Renal cortex interstitium (tissue), 11 donors: ENCODE results near the gene ROPN1L. TPM values are rescaled to one million over a fixed set of nuclear protein-coding genes. Genes with fewer than 3 reads are reported as not detected.
"Not testable (repeated sequence)": the region's sequence is repeated elsewhere in the genome, so short reads cannot be mapped to it uniquely, and the experiment has no call there.

Experiments
- DNase-seq, 11 donors: peaks; one replicate each; pipeline ENCODE4 v3.0.0-alpha.2; 2013; ENCODE audit warnings: low read depth in 9 of 11, low spot score in 4 of 11; ENCODE audit errors: extremely low read depth in 1 of 11
- polyA plus RNA-seq, 3 donors: library from polyadenylated mRNA; unstranded; fragments of 120-200 nt; gene quantifications; one replicate each; pipeline ENCODE4 v1.2.1, GENCODE V29; 2013; ENCODE audit not compliant: insufficient read length in 3 of 3

Gene ROPN1L
- polyA plus RNA-seq, 3 donors = 0.37 to 1.6 (median 1.1) TPM

- no peak for DNase-seq
Measured at GRCh38 chr5:10489810-10490426, 48.2 kb downstream of the ROPN1L start.

DNA sequence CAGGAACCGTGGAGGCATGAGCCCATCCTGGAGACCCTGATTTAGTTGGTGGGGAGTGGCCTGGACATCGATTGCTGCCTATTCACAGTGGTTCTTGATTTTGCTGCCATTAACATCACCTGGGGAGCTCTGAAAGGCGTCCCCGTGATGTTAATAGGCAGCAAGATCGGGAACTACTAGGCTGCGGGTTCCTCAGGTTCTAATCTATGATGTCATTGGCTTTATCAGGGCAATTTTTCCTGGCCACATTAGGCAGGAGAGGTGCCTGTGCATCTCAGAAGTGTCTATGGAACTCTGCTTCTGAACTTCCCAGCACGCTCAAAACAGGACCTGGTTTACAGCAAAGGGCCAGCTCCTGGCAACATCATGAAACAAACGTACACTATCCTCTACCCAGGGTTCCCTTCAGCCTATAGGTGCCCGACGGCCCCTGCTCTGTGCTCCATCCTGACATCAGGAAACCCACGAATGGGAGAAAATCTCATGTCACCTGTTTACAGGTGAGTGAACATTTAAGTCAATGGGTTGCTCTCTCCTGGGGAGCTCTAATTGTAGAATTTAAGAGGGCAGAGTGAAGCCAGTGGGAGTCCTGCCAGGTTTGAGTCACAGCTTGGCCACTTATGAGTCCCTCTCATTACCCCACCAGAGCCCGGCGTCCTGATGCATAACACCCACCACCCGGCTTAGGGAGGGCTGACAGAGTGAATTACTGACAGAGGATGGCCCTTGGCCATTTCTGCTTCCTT is 49.4 kb downstream of the ROPN1L start:
- no peak for DNase-seq

DNA sequence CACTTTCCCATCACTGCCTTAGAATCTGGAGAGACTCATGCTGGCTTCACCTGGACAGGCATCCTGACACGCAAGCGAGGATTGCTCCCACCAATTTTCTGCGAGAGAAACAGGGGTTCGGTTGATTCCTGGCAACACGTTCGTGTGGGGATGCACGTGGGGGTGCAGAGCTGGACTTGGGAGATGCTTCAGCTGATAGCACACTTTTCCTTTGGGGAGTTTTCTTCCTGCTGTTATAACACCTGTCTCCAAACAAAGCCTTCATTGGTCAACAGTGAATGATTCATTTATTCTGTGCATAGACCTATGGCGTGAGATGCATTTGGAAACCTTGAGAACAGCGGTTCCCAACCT is 50.0 kb downstream of the ROPN1L start:
- no peak for DNase-seq

GRCh38 chr5:10493884-10494283 is 52.2 kb downstream of the ROPN1L start:
- no peak for DNase-seq

- not testable (repeated sequence) for DNase-seq
Measured at GRCh38 chr5:10494497-10494896, 52.8 kb downstream of the ROPN1L start.

- no peak for DNase-seq
Measured at GRCh38 chr5:10497554-10497953, 55.9 kb downstream of the ROPN1L start.

GRCh38 chr5:10498350-10498749 is 56.7 kb downstream of the ROPN1L start:
- no peak for DNase-seq

- DNase-seq = no peak
Measured at GRCh38 chr5:10499066-10499465, 57.4 kb downstream of the ROPN1L start.

- DNase-seq = no peak
Measured at GRCh38 chr5:10499776-10500175, 58.1 kb downstream of the ROPN1L start.

DNA sequence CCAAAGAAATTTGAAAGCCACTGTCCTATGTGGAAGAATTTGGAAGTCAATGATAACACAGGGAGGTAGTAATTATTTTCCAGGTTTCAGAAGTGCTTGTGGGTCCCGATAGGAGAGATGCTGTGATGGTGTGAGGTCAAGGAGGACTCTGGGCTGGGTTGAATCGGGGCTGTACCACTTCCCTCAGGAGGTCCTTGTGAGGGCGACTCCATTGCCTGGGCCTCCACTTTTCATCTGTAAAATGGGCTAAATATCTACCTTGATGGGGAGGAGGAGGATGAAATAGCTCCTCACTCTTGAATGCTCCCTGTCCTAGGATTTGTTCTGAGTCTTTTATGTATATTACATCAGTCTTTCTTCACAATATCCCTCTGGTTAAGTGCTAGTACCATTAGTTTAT is 59.0 kb downstream of the ROPN1L start:
- DNase-seq = no peak

DNA sequence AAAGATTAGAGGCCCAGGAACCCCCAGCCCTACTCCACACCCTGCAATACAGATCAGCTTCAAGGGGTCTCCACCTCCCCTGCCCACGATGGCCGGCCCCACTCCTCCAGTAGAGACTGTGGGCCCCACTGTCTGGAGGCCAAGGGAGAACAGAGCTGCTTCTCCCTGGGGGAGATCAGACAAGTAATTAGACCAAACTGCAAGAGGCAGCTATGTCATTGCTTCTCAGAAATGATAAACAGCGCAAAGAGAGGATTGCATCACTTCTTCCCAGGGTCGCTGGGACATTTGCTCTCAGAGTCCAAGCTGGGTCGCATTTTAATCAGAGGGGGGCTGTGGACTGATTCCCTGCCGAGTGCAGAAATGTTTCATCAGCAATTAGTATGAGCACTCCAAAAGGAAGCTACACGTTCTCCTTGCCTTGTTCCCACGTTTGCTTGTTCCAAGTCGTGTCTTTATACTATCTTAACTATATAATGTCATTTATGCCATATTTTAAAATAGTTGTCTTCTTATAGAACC is 59.9 kb downstream of the ROPN1L start:
- DNase-seq = no peak

DNA sequence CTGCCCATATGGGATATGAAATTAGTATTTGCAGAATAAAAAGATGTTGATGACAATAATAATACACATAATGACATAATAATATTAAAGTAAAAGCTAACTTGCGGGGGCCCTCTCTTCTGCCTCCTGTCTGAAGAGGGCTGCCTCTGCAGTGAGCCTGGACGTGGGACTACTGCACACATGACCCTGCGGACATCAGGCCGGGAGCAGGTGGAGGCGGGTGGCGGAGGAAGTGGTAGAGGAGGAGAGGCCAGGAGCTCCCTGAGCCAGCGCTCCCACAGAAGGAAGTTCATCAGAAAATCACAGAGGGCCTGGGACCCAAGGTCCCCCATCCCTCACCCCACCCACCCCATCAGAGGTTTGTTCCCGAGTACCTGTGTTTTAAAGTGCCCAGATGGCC is 60.5 kb downstream of the ROPN1L start:
- no peak for DNase-seq

DNA sequence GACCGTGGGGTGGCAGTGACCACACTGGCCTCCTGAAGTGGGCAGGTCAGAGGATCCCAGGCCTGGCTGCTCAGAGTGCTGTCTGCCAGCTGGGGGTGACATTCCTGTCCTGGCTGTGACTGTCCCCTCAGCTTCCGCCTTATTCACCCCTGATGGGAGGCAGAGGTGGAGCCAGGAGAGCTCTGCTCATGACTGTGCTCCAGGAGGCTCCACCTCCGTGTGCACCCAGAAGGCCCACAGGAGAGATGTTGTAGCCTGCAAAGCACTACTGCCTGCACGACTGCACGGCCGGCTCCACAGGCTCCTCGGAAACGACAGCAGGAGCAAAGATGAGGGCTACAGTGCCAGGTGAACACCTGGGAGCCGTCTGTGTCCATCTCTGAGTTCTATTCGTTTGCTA is 60.9 kb downstream of the ROPN1L start:
- no peak for DNase-seq

GRCh38 chr5:10503321-10503720 is 61.6 kb downstream of the ROPN1L start:
- no peak for DNase-seq

DNA sequence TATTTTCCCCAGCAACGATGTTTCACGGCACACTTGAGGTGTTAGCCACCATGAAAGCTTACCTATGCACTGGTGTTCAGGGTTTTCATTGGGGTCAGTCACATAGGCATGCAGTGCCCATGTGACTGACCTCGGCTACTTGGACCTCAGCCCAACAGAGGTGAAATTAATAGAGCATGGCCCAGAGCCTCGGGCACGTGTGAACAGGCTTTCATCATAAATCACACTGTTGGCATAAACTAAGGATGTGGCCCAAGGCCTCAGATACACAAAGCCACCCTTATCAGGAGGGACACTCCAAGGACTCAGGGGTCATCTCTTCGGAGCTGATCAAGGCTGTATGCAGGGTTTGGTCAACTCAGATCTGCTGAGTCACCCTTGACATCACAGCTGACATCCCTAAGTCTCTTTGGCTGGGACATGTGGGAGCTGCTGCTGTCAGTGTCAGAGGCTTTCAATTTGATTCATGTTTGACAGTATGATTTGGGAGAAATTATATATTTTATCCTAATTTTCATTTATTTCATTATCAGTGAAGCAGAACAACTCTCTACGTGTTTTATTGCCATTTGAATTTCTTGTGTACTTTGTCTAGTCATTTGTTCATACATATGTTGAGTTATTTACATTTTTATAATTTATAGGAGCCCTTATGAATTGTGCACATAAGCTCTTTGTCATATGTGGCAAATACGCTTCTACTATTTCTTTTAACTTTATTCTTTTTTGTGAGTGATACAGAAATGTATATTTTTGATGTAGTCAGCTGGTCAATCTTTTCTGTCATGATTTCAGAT is 62.5 kb downstream of the ROPN1L start:
- peak in 4 of 11 donors; percentile 26 to 55 (median 48) for DNase-seq

- DNase-seq = no peak
Measured at GRCh38 chr5:10505517-10506095, 63.9 kb downstream of the ROPN1L start.

DNA sequence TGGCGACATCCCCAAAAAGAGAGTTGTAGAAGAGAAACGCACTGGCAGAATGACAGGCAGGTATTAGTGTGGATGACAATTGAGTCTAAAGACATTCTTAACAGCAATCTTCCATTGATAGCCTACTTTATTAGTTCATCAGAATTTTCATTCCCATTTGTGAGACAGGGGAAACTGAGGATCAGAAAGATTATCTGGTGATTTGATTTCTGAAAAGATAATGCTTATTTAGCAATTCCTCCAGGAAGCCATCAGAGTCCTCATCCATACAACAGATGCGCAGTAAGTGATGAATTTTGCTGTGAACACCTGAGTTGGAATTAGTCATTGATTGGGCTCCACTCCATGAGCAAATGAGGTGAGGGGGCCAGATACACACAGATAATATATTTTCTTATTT is 64.9 kb downstream of the ROPN1L start:
- no peak for DNase-seq

GRCh38 chr5:10507575-10508096 is 66.0 kb downstream of the ROPN1L start:
- peak in 3 of 11 donors; percentile 41 to 51 (median 42) for DNase-seq

GRCh38 chr5:10509575-10509974 is 67.9 kb downstream of the ROPN1L start:
- no peak for DNase-seq
